H1 (cell line): Measurements from ENCODE around the gene MAP2K5.

Experiments used
- BCL11A ChIP-seq, 2 experiments: IDR thresholded peaks; one replicate each; pipeline ENCODE4 v1.6.1; 2011; ENCODE audit warnings: low read depth in 2 of 2, low read length in 2 of 2, mild to moderate bottlenecking in 2 of 2
- POLR2A ChIP-seq, 2 experiments: IDR thresholded peaks; 1 replicate in 1 of 2; 2 replicates in 1 of 2; pipeline ENCODE4 v1.6.1; 2011; ENCODE audit warnings: low read depth in 2 of 2, low read length in 2 of 2, mild to moderate bottlenecking in 2 of 2; ENCODE audit errors: control extremely low read depth in 1 of 2
- RFX5 ChIP-seq: IDR thresholded peaks from 2 replicates; pipeline ENCODE4 v1.6.1; 2011; ENCODE audit warnings: low read depth, low read length, improper control_type of control experiment, borderline replicate concordance
- RNF2 ChIP-seq: fragments of 200-900, 300-1000 bp; sonication (generic); IDR thresholded peaks from 2 replicates; pipeline ENCODE4 v1.7.1; 2016; ENCODE audit warnings: borderline replicate concordance, low read depth, mild to moderate bottlenecking, antibody characterized with exemption, low read length; ENCODE audit not compliant: poor library complexity, severe bottlenecking; ENCODE audit errors: missing control alignments
- SAP30 ChIP-seq: fragments of 300-600 bp; sonication (generic); IDR thresholded peaks from 2 replicates; pipeline ENCODE4 v1.7.1; 2012; ENCODE audit warnings: low read length, moderate library complexity, mild to moderate bottlenecking, inconsistent platforms; ENCODE audit not compliant: insufficient read depth, insufficient replicate concordance
- SIX5 ChIP-seq: IDR thresholded peaks from 2 replicates; pipeline ENCODE4 v1.6.1; 2011; ENCODE audit warnings: mild to moderate bottlenecking, low read depth, low read length
- TF ChIP-seq, protein P1 (sequence below), 3 experiments: IDR thresholded peaks; 1 replicate in 2 of 3; 2 replicates in 1 of 3; pipeline versions ENCODE4 v1.5.1 to v1.6.1; 2011; ENCODE audit warnings: low read length in 3 of 3, mild to moderate bottlenecking in 3 of 3, inconsistent platforms in 2 of 3, low read depth in 1 of 3, moderate library complexity in 1 of 3; ENCODE audit not compliant: insufficient read depth in 1 of 3; ENCODE audit errors: control extremely low read depth in 1 of 3

DNA sequence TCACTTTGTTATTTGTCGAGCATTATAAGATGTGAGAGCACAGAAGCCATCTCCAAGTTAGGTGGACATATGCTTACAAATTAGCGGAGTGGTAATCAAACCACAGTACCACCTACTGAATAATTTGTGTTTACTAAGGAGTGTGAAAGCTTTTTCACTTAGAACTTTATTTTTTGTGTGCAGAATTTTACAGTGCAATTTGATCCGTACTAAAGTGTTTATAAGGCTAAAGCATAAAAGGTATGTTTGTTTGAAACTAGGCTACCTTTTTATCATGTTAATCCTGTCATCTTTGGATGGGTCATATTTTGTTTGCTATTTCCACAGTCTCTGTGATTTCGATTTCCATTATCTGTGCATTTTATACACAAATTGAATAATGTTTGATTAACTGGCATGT, 37.5 kb downstream of the MAP2K5 start:
- TF ChIP-seq, protein P1, sequence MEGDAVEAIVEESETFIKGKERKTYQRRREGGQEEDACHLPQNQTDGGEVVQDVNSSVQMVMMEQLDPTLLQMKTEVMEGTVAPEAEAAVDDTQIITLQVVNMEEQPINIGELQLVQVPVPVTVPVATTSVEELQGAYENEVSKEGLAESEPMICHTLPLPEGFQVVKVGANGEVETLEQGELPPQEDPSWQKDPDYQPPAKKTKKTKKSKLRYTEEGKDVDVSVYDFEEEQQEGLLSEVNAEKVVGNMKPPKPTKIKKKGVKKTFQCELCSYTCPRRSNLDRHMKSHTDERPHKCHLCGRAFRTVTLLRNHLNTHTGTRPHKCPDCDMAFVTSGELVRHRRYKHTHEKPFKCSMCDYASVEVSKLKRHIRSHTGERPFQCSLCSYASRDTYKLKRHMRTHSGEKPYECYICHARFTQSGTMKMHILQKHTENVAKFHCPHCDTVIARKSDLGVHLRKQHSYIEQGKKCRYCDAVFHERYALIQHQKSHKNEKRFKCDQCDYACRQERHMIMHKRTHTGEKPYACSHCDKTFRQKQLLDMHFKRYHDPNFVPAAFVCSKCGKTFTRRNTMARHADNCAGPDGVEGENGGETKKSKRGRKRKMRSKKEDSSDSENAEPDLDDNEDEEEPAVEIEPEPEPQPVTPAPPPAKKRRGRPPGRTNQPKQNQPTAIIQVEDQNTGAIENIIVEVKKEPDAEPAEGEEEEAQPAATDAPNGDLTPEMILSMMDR (IDR thresholded peaks at IDR 0.05; ENCODE audit: control extremely low read depth in 1 of 3, insufficient read depth in 1 of 3, low read depth in 1 of 3, low read length in 3 of 3), result no peak
- TF ChIP-seq SAP30 (no peak), BCL11A (IDR thresholded peaks at IDR 0.05; ENCODE audit: low read depth in 2 of 2, low read length in 2 of 2) (no peak), POLR2A (IDR thresholded peaks at IDR 0.05; ENCODE audit: control extremely low read depth in 1 of 2, low read depth in 2 of 2, low read length in 2 of 2) (no peak), RNF2 (no peak), SIX5 (no peak), RFX5 (no peak)
